Measurements from ENCODE around the gene SMLR1.
"Not testable (repeated sequence)": the region's sequence is repeated elsewhere in the genome, so short reads cannot be mapped to it uniquely, and the experiment has no call there.

Gene SMLR1

DNA sequence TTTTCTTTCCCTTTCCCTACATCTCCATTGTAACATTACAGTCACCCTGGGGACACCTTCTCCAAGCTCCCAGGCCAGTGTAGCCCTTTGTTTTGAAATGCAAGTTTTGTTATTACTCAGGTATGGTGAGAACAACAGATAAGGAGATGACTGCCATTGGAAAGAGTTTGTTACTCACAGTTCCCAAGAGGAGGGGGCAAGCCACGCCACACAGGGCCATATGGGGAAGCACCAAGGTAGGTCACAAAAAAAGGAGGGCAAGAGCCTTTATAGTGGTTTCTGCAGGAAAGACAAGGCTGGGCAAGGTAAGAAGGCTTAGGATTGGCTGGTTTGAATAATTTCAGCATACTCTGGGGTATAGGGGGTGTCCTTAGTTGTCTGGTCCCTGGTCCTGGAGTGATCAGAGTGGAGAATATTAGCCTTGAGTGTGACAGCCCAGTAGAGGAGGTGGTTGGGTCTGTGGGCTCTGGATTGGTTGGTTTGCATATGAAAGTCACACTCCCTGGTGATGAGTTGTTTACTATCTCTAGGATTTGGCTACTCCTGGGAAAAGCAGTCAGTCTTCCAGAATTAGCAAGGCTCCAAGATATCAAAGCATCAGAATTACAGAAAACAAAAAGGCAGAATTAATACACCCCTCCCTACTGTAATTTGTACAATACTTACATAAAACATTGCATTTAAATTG lies 33.1 kb upstream of the SMLR1 start:
- Histone ChIP-seq H3K27me3 (ENCODE audit: low read depth, low read length) (no peaks in the 10 kb centered on the region), H3K36me3 (replicated peaks; ENCODE audit: low read depth, low read length) (no peaks in the 10 kb centered on the region), H3K4me2 (ENCODE audit: low read length) (no peak overlapping the region), H3K9me3 (ENCODE audit: insufficient read depth, low read length) (no peaks in the 10 kb centered on the region), H3K4me3 (ENCODE audit: low read length) (no peak overlapping the region), H3K4me1 (ENCODE audit: low read length) (peaks cover 10% of the 10 kb centered on the region), H2AFZ (ENCODE audit: low read depth, low read length) (no peak overlapping the region), H4K20me1 (ENCODE audit: insufficient read depth, low read length) (no peaks in the 10 kb centered on the region), H3K9ac (ENCODE audit: low read length) (no peak overlapping the region), H3K27ac (ENCODE audit: low read length) (no peak overlapping the region), H3K79me2 (ENCODE audit: low read length) (no peaks in the 10 kb centered on the region)
- TF ChIP-seq EZH2phosphoT487 (IDR thresholded peaks at IDR 0.05; ENCODE audit: low read depth): no peak
- TF ChIP-seq, protein P1, sequence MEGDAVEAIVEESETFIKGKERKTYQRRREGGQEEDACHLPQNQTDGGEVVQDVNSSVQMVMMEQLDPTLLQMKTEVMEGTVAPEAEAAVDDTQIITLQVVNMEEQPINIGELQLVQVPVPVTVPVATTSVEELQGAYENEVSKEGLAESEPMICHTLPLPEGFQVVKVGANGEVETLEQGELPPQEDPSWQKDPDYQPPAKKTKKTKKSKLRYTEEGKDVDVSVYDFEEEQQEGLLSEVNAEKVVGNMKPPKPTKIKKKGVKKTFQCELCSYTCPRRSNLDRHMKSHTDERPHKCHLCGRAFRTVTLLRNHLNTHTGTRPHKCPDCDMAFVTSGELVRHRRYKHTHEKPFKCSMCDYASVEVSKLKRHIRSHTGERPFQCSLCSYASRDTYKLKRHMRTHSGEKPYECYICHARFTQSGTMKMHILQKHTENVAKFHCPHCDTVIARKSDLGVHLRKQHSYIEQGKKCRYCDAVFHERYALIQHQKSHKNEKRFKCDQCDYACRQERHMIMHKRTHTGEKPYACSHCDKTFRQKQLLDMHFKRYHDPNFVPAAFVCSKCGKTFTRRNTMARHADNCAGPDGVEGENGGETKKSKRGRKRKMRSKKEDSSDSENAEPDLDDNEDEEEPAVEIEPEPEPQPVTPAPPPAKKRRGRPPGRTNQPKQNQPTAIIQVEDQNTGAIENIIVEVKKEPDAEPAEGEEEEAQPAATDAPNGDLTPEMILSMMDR (IDR thresholded peaks at IDR 0.05; ENCODE audit: low read depth, low read length): no peak

DNA sequence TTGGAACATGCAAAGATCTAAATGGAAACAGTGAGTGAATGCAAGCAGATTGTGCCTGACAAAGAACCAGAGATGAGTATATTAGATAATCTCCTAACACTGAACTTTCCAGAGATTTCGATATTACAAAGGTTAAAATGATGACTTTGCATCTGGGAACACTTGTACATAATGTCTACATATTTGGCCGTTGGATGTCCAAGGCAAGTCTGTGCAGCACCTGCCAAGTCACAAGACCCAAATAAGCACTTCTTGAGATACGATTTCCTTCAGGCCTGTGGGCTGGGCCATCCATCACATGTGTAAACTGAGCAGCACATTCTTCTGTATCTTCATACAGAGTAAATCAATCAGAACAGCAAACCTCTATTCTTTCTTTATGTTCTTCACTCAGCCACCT lies 32.5 kb upstream of the SMLR1 start:
- no peak overlapping the region for H3K9ac ChIP-seq (ENCODE audit: low read length)
- TF ChIP-seq, protein P1 (IDR thresholded peaks at IDR 0.05; ENCODE audit: low read depth, low read length): no peak
- no peak for TF ChIP-seq EZH2phosphoT487 (IDR thresholded peaks at IDR 0.05; ENCODE audit: low read depth)
- no peaks in the 10 kb centered on the region for H4K20me1 ChIP-seq (ENCODE audit: insufficient read depth, low read length)
- H3K4me2 ChIP-seq (ENCODE audit: low read length): no peak overlapping the region
- no peak overlapping the region for H3K27ac ChIP-seq (ENCODE audit: low read length)
- no peak overlapping the region for H3K4me3 ChIP-seq (ENCODE audit: low read length)
- H3K27me3 ChIP-seq (ENCODE audit: low read depth, low read length): no peaks in the 10 kb centered on the region
- H3K79me2 ChIP-seq (ENCODE audit: low read length): no peaks in the 10 kb centered on the region
- H3K36me3 ChIP-seq (replicated peaks; ENCODE audit: low read depth, low read length): no peaks in the 10 kb centered on the region
- H2AFZ ChIP-seq (ENCODE audit: low read depth, low read length): no peak overlapping the region
- H3K9me3 ChIP-seq (ENCODE audit: insufficient read depth, low read length): no peaks in the 10 kb centered on the region
- peaks cover 10% of the 10 kb centered on the region for H3K4me1 ChIP-seq (ENCODE audit: low read length)

DNA sequence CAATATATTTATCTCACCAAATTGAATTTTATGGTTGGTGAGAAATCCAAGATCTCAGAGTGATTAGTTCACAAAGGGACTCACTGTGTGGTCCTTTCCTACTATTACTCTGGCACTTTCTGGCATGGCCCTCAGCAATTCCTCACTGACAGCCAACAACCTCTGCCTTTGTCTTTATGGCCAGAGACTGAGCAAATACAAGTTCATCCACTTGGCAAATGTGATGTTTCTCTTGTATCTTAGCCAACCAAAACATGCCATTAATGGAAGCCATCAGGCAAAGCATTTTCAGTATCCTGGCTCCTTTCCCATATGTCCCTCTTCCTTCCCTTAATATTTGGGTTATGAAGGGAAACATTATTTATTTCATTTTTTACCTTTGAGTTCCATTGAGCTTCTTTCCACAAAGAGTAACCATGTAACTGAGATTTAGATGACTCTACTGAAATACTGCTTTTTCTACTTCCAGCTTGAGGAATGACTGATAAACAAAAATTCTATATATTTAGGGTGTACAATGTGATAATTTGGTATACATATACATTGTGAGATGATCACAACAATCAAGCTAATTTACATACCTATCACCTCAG lies 30.8 kb upstream of the SMLR1 start:
- H2AFZ ChIP-seq (ENCODE audit: low read depth, low read length): no peak overlapping the region
- no peaks in the 10 kb centered on the region for H3K27me3 ChIP-seq (ENCODE audit: low read depth, low read length)
- no peak for TF ChIP-seq EZH2phosphoT487 (IDR thresholded peaks at IDR 0.05; ENCODE audit: low read depth)
- TF ChIP-seq, protein P1 (IDR thresholded peaks at IDR 0.05; ENCODE audit: low read depth, low read length): no peak
- H3K4me3 ChIP-seq (ENCODE audit: low read length): no peak overlapping the region
- no peaks in the 10 kb centered on the region for H4K20me1 ChIP-seq (ENCODE audit: insufficient read depth, low read length)
- no peaks in the 10 kb centered on the region for H3K9me3 ChIP-seq (ENCODE audit: insufficient read depth, low read length)
- H3K9ac ChIP-seq (ENCODE audit: low read length): no peak overlapping the region
- no peaks in the 10 kb centered on the region for H3K36me3 ChIP-seq (replicated peaks; ENCODE audit: low read depth, low read length)
- H3K27ac ChIP-seq (ENCODE audit: low read length): no peak overlapping the region
- H3K4me2 ChIP-seq (ENCODE audit: low read length): no peak overlapping the region
- peaks cover 10% of the 10 kb centered on the region for H3K4me1 ChIP-seq (ENCODE audit: low read length)
- H3K79me2 ChIP-seq (ENCODE audit: low read length): no peaks in the 10 kb centered on the region

DNA sequence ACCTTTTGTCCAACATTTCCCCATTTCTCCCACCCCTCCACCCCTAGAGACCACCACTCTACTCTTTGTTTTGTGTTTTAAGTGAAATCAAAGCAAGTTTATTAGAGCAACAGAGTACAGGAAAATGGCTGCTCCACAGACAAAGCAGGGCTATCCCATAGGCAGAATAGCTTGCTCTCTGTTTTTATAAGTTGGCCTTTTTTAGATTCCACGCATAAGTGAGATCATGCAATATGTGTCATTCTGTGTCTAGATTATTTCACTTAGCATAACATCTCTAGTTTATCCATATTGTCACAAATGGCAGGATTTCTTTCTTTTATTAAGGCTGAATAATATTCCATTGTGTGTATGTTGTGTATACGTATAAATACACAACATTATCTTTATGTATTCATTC lies 30.1 kb upstream of the SMLR1 start:
- H3K4me2 ChIP-seq (ENCODE audit: low read length): no peak overlapping the region
- H3K36me3 ChIP-seq (replicated peaks; ENCODE audit: low read depth, low read length): no peaks in the 10 kb centered on the region
- no peak for TF ChIP-seq EZH2phosphoT487 (IDR thresholded peaks at IDR 0.05; ENCODE audit: low read depth)
- TF ChIP-seq, protein P1 (IDR thresholded peaks at IDR 0.05; ENCODE audit: low read depth, low read length): no peak
- no peaks in the 10 kb centered on the region for H3K9me3 ChIP-seq (ENCODE audit: insufficient read depth, low read length)
- no peaks in the 10 kb centered on the region for H3K79me2 ChIP-seq (ENCODE audit: low read length)
- H3K4me3 ChIP-seq (ENCODE audit: low read length): no peak overlapping the region
- H3K27ac ChIP-seq (ENCODE audit: low read length): no peak overlapping the region
- no peak overlapping the region for H2AFZ ChIP-seq (ENCODE audit: low read depth, low read length)
- no peaks in the 10 kb centered on the region for H4K20me1 ChIP-seq (ENCODE audit: insufficient read depth, low read length)
- no peaks in the 10 kb centered on the region for H3K27me3 ChIP-seq (ENCODE audit: low read depth, low read length)
- H3K4me1 ChIP-seq (ENCODE audit: low read length): peaks cover 10% of the 10 kb centered on the region
- H3K9ac ChIP-seq (ENCODE audit: low read length): no peak overlapping the region

DNA sequence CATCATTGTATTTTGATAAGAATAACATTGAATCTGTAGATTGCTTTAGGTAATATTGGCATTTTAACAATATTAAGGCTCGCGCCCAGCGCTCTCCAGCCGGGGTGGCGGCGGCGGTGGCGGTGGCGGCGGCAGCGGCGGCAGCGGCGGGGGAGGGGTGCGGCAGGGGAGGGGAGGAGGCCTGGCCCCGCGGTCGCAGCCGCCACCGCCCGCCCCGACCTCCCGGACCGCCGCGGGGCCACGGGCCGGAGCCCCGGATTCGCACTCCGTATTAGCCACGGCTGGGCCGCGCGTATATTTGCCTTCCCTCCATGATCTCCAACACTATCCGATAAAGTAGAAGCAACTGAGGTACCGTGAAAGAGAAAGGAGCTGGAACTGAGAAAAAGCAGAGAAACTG lies 25.8 kb upstream of the SMLR1 start:
- H4K20me1 ChIP-seq (ENCODE audit: insufficient read depth, low read length); H2AFZ ChIP-seq (ENCODE audit: low read depth, low read length); H3K4me2 ChIP-seq (ENCODE audit: low read length); H3K4me3 ChIP-seq (ENCODE audit: low read length); H3K79me2 ChIP-seq (ENCODE audit: low read length); H3K36me3 ChIP-seq (replicated peaks; ENCODE audit: low read depth, low read length); H3K9ac ChIP-seq (ENCODE audit: low read length); H3K9me3 ChIP-seq (ENCODE audit: insufficient read depth, low read length); H3K4me1 ChIP-seq (ENCODE audit: low read length); H3K27me3 ChIP-seq (ENCODE audit: low read depth, low read length); H3K27ac ChIP-seq (ENCODE audit: low read length): not testable (repeated sequence)

Measured in OCI-LY3 (cell line).